Ramos (cell line): ENCODE data around the gene PTPN20.

Experiments
- in situ Hi-C: fragments of 300-500 bp; cut with MboI; formaldehyde crosslinking; loops from one replicate; pipeline ENCODE4 v1.14.3; 2022; ENCODE audit warnings: low sequenced_read_pairs; ENCODE audit not compliant: unreplicated experiment

Gene PTPN20

GRCh38 chr10:47031211-47031900 is 120.1 kb downstream of the PTPN20 start:
- in situ Hi-C loops, result no loop called here

DNA sequence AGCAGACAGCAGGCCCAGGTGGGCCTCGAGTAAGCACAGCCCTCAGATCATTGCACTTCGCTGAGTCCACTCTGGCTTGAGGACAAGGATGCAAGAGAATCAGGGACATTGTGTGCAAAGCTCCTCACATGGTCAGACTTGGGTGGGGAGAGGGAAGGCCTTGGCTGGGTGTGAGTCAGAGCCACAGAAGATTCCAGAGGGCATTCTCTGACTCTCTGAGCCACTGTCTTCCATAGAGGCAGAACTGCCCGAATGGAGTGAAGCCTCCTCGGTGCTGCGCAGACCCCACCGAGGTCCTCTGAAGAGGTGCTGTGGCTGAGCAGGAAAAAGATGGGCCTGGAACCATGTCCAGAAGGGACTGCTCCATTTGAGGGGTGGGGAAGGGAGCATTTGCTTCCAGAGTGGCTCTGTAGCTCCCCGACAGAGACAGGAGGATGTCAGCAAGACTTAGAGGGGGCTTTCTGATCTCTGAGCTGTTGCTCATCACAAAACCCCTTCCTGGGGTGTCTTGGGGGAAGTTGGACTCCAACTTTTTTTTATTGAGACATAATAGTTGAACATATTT is 120.8 kb downstream of the PTPN20 start:
- in situ Hi-C loops, result no loop called here

GRCh38 chr10:47033081-47033480 is 121.9 kb downstream of the PTPN20 start:
- in situ Hi-C loops, result no loop called here

DNA sequence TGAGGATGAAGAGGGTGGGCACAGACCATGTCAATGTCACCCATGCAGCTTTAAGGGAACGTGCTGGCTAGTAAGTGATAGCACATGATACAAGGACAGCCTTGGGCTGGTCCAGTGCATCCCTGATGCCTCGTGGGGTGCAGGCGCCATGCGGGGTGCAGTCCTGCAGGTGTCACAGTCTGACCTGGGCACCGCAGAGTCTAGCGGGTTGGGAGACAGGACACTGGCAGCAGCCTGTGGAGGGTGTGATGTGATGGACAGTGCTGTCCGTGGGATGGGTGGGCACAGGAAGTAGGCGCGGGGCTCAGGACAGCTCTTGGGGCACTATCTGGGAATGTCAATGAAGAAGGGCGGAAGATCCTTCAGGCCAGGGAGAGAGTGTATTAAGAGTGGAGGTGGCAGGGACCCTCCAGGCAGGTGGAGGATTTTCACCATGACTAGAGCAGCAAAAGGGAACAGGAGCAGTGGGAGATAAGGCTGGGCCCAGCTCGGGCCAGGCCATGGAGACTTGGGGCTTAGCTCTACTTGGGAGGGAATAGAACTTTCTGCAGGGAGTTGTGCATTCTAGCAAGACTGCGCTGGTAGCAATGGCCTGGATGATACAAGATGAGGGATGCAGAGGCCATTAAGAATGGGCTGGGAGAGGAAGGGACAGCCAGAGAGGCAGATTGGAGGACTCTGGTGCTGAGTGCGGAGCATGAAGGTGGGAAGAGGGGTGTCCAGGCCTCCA is 122.5 kb downstream of the PTPN20 start:
- in situ Hi-C loops, result no loop called here

- in situ Hi-C loops, result no loop called here
These were observed 123.3 kb downstream of the PTPN20 start for GRCh38 chr10:47034441-47035051.

GRCh38 chr10:47035171-47035818 is 124.1 kb downstream of the PTPN20 start:
- in situ Hi-C loops, result no loop called here

- in situ Hi-C loops, result no loop called here
These were observed 124.7 kb downstream of the PTPN20 start for GRCh38 chr10:47035819-47036337.

DNA sequence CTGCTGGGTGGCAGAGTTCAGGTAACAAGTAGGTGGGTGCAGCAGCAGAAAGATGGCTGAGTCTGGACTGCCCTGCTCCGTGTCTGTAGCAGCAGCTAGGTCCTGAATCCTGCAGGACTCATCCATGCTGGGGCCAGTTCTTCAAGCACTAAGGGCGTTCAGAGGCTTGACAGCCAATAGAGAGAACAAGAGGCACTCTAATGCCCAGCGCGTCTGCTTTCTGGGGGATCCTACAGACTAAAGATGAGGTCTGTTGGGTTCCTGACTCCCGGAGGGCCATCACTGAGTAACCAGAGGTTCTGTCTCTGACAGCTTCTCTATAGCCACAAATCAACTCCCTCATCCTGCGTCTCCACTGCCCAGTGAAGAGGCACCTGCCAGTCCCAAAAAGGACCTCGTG is 125.5 kb downstream of the PTPN20 start:
- in situ Hi-C loops, result no loop called here

GRCh38 chr10:47037654-47038425 is 126.6 kb downstream of the PTPN20 start:
- in situ Hi-C loops, result no loop called here

- in situ Hi-C loops, result no loop called here
These were observed 127.8 kb downstream of the PTPN20 start for GRCh38 chr10:47038881-47039561.

GRCh38 chr10:47039562-47039913 is 128.3 kb downstream of the PTPN20 start:
- in situ Hi-C loops, result no loop called here

DNA sequence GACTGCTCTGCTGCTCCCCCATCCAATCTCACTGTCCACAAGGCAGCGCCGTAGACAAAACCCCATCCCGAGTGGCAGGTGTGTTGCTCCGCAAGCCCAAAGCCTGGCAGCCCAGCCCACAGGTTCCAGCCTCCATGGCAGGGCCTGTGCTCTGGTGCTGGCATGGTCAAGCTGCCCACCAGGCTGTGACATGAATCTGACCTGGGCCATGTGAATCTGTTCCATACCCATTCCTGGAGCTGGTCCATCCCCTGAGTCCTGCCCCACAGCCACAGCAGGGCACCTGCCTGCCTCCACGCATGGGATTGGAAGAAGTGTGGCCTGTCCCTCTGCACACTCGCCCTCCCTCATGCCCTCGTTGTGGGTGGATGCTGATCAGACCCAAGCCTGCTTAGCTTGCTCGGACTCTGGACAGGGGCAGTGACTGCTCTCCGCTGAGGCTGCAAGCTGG is 128.8 kb downstream of the PTPN20 start:
- in situ Hi-C loops, result loop anchor here (5.0 kb wide), 1 partner anchor 277 kb away; no protein-coding TSS in a partner anchor

- in situ Hi-C loops, result loop anchor here (5.0 kb wide), 1 partner anchor 277 kb away; no protein-coding TSS in a partner anchor
These were observed 129.5 kb downstream of the PTPN20 start for GRCh38 chr10:47040681-47041080.

DNA sequence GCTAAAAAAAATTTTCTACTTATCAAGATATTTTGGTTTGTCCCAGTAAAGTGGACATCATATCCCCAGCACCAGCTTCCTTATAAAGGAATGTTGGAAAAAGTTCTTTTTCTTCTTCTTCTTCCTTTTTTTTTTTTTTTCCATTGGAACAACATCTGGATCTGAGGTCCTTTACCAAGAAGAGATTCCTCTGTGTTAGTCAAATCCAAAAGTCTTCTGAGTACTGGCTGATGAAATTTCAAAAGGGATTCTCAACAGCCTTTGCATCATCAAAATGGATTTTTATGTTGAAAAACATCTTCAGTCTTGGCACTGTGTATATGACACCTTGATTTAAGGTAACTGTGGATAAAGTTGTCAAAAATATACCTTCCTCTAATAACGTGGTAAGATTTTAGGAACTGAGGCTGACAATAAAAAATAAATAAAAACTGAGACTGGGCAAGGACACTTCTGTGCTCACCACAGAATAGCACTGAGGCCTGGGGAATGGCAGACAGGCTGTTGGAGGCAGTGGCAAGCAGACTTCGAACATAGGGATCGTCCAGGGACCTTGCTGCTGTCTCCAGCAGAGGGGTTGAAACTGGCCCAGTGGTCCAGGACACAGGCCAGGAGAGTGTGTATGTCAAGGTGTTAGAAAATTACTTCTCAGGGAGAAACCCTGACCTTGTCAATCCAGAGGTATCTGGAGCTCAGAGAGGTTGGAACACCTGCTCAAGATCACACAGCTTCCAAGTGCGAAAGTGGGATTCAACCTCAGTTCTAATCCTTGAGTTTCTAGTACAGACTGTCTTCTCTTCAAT is 130.4 kb downstream of the PTPN20 start:
- in situ Hi-C loops, result loop anchor here (5.0 kb wide), 1 partner anchor 276 kb away; no protein-coding TSS in a partner anchor

- in situ Hi-C loops, result loop anchor here (5.0 kb wide), 1 partner anchor 275 kb away; no protein-coding TSS in a partner anchor
These were observed 130.9 kb downstream of the PTPN20 start for GRCh38 chr10:47042199-47042473.

- in situ Hi-C loops, result loop anchor here (5.0 kb wide), 1 partner anchor 274 kb away; no protein-coding TSS in a partner anchor
These were observed 131.8 kb downstream of the PTPN20 start for GRCh38 chr10:47042780-47043750.
